Ascending aorta (tissue), 2 donors: Measurements from ENCODE around the gene GDF10. TPM values are rescaled to one million over a fixed set of nuclear protein-coding genes. Genes with fewer than 3 reads are reported as not detected.

Experiments
- DNase-seq, 2 donors: peaks; one replicate each; pipeline ENCODE4 v3.0.0-alpha.2; 2019; ENCODE audit warnings: low spot score in 2 of 2
- H3K27ac ChIP-seq, 2 donors: fragments of 200-600 bp; sonication (generic); one replicate each; pipeline ENCODE4 v1.5.1; 2016 to 2017; ENCODE audit warnings: mild to moderate bottlenecking in 1 of 2
- H3K27me3 ChIP-seq: fragments of 200-600 bp; sonication (generic); one replicate; pipeline ENCODE4 v1.5.1; 2017
- H3K36me3 ChIP-seq, 2 donors: fragments of 200-600 bp; sonication (generic); one replicate each; pipeline ENCODE4 v1.5.1; 2016
- H3K4me1 ChIP-seq, 2 donors: fragments of 200-600 bp; sonication (generic); one replicate each; pipeline ENCODE4 v1.5.1; 2016 to 2017; ENCODE audit warnings: mild to moderate bottlenecking in 1 of 2
- H3K4me3 ChIP-seq, 2 donors: fragments of 200-600 bp; sonication (generic); one replicate each; pipeline ENCODE4 v1.5.1; 2016 to 2017; ENCODE audit warnings: mild to moderate bottlenecking in 1 of 2
- H3K9me3 ChIP-seq, 2 donors: fragments of 200-600 bp; sonication (generic); one replicate each; pipeline ENCODE4 v1.5.1; 2016
- CTCF ChIP-seq, 3 experiments: fragments of 200-600 bp in 2 of 3; fragments of 450-650 bp in 1 of 3; sonication (generic) in 2 of 3; IDR thresholded peaks; one replicate each; pipeline ENCODE4 v1.5.1; 2016 to 2019; ENCODE audit warnings: antibody characterized with exemption in 3 of 3, mild to moderate bottlenecking in 1 of 3, moderate library complexity in 1 of 3
- intact Hi-C: fragments of 100-400 bp; cut with DNase I; formaldehyde crosslinking; loops from one replicate; pipeline ENCODE4 v1.15.1; 2023
- total RNA-seq: library from RNA; depleted of rRNA; stranded (reverse); fragments of >200 nt; gene quantifications from one replicate; pipeline ENCODE4 v1.1.0, GENCODE V29; 2016

GDF10 gene
- total RNA-seq, 1 donor from 2014 or later: 1.2 TPM

DNA sequence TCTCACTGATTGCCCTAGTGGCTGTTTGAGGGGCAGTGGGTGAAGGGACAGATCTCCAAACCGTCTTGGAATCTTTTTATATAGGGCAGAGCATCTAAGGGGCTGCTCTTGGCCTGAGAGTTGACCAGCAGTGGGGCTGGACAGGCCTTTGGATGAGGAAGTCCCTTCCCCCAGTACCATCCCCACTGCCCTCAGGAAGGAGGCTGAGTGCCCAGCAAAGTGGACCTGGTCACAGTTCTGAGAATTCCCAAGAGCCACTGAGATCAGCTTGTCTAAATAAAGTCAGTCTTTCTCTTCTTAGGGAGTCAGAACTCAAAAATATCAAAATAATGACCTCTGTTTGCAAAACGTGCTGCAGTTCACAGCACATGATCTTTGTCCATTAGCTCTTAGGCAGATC lies 5.6 kb downstream of the GDF10 start:
- DNase-seq: no peak
- Histone ChIP-seq H3K4me3 (no peak overlapping the region), H3K9me3 (no peaks in the 10 kb centered on the region), H3K27ac (no peak overlapping the region), H3K36me3 (no peaks in the 10 kb centered on the region), H3K27me3 (no peaks in the 10 kb centered on the region), H3K4me1 (peaks cover 0 to 9% of the 10 kb centered on the region in 2 donors)
- TF ChIP-seq CTCF (IDR thresholded peaks at IDR 0.05): no peak
- intact Hi-C loops: no loop called here

DNA sequence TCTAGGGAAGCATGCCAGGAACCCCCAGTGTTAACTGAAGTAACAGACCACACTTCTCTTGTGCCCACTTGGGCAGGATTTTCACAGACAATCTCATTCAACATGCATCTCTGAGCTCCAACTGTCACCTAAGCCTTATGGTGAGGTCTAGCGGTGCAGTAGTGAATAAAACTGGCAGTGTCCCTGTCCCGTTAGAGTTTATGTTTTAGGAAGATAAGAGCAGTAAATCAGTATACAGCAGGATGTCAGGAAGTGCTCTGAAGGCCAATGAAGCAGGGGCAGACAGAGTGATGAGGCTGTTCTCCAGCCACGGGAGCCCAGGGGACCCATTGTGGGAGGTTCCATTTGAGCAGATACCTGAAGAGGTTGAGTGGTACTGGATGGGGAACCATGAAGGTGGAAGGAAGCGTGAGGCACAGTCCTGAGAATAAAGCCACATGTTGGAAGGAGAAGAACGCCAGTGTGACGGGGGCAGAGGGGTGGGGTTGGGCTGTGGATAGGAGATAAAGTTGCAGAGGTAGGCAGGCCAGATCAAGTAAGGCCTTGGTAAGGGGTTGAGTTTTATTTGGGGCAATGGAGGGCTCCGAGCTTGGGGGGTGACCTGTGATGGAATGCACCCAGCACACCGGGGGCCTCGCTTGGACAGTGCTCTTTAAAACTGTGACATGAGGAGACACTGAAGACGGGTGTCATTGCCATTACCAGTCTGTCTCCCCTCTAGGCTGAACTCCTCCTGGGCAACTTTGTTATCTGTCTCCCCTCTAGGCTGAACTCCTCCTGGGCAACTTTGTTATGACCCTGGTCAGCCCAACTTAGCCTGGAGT lies 6.6 kb downstream of the GDF10 start:
- no peak for TF ChIP-seq CTCF (IDR thresholded peaks at IDR 0.05)
- Histone ChIP-seq H3K9me3 (no peaks in the 10 kb centered on the region), H3K4me3 (no peak overlapping the region), H3K27me3 (no peaks in the 10 kb centered on the region), H3K27ac (no peak overlapping the region), H3K4me1 (peaks cover 2 to 5% of the 10 kb centered on the region in 2 donors), H3K36me3 (no peaks in the 10 kb centered on the region)
- intact Hi-C loops: no loop called here
- DNase-seq: no peak

DNA sequence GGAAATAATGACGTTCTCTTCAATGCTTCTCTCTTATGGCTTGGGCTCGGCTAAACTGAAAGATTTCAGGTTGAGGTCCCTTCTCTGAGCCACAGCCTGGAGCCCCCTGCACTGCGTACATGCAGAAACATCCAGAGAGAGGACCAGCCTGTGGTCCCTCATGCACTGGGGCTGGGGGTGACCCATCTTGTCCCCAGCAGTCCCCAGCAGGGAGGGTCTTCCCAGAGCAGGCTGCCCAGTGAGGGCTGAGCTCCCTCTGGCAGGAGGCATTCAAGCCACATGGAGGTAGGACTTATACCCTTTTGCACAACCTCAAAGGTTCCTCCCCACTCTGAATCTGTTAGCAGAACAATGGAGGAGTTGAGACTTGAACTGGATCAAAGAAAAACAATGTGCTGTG lies 7.4 kb downstream of the GDF10 start:
- Histone ChIP-seq H3K4me3 (no peak overlapping the region), H3K4me1 (peaks cover 2 to 5% of the 10 kb centered on the region in 2 donors), H3K36me3 (no peaks in the 10 kb centered on the region), H3K9me3 (no peaks in the 10 kb centered on the region), H3K27ac (no peak overlapping the region), H3K27me3 (no peaks in the 10 kb centered on the region)
- no peak for TF ChIP-seq CTCF (IDR thresholded peaks at IDR 0.05)
- no peak for DNase-seq
- intact Hi-C loops: no loop called here

DNA sequence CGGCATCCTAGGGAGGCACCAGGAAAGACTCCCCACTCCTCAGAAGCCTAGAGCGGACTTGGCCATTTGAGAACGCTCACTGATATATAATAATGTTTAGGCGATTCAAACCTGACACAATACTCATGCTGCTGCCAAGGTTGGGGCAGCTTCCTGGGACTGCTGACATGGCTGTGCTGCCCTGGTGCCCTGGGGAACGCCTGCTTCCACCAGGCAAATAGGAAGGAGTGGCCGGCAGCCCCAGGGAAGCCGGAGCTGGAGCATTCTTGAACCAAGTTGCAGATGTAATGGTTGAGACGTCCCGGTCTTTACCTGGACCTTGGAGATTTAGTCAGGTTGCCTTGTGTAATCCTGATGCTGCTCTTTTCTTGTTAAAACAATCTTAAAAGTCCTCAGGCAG lies 8.8 kb downstream of the GDF10 start:
- intact Hi-C loops: no loop called here
- H3K27me3 ChIP-seq: no peaks in the 10 kb centered on the region
- TF ChIP-seq CTCF (IDR thresholded peaks at IDR 0.05): no peak
- no peak overlapping the region for H3K27ac ChIP-seq
- H3K36me3 ChIP-seq: no peaks in the 10 kb centered on the region
- H3K4me1 ChIP-seq: peaks cover 2% of the 10 kb centered on the region in 2 donors
- H3K9me3 ChIP-seq: no peaks in the 10 kb centered on the region
- DNase-seq: no peak
- no peak overlapping the region for H3K4me3 ChIP-seq

DNA sequence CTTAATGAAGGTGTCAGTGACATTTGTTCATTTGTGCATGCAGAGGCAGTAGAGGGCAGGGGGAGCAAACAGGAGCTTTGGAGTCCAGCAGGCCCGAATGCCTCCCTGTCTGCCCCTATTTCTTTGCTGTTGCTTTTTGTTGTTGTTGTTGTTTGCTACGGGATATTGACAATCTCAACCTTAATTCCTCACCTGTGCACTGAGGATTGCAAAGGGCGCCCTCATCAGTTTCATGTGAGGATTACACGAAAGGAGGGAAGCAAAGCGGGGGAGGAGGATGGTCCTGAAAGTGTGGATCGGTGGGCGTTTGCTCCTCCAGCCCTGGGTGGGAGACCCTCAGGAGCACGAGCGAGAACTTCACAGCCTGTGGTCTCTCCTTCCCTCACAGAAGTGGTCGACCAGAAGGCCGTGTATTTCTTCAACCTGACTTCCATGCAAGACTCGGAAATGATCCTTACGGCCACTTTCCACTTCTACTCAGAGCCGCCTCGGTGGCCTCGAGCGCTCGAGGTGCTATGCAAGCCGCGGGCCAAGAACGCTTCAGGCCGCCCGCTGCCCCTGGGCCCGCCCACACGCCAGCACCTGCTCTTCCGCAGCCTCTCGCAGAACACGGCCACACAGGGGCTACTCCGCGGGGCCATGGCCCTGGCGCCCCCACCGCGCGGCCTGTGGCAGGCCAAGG lies 9.6 kb downstream of the GDF10 start:
- no peak overlapping the region for H3K4me3 ChIP-seq
- intact Hi-C loops: no loop called here
- peaks cover 2% of the 10 kb centered on the region in 2 donors for H3K4me1 ChIP-seq
- peak in 2 of 3 experiments; percentile 13 to 32 for TF ChIP-seq CTCF (IDR thresholded peaks at IDR 0.05)
- H3K27me3 ChIP-seq: no peaks in the 10 kb centered on the region
- H3K36me3 ChIP-seq: no peaks in the 10 kb centered on the region
- H3K27ac ChIP-seq: no peak overlapping the region
- no peak for DNase-seq
- H3K9me3 ChIP-seq: no peaks in the 10 kb centered on the region
